SJSA1 (cell line): ENCODE measurements around the gene TPMT. TPM values are rescaled to one million over a fixed set of nuclear protein-coding genes. Genes with fewer than 3 reads are reported as not detected.

Experiments used
- DNase-seq, 2 experiments: peaks; one replicate each; pipeline ENCODE4 v3.0.0-alpha.2; 2015 to 2020; ENCODE audit warnings: low spot score in 2 of 2, low read depth in 1 of 2
- H3K27ac ChIP-seq: fragments of 250-450 bp; sonication (Bioruptor Pico); 2 replicates; pipeline ENCODE4 v1.5.1; 2020; ENCODE audit warnings: mild to moderate bottlenecking, moderate library complexity
- H3K27me3 ChIP-seq: fragments of 250-450 bp; sonication (Bioruptor Pico); replicated peaks from 2 replicates; pipeline ENCODE4 v1.5.1; 2020; ENCODE audit warnings: mild to moderate bottlenecking, moderate library complexity
- H3K36me3 ChIP-seq: fragments of 250-450 bp; sonication (Bioruptor Pico); 2 replicates; pipeline ENCODE4 v1.5.1; 2020; ENCODE audit warnings: mild to moderate bottlenecking
- H3K4me1 ChIP-seq: fragments of 250-450 bp; sonication (Bioruptor Pico); replicated peaks from 2 replicates; pipeline ENCODE4 v1.6.1; 2021; ENCODE audit warnings: mild to moderate bottlenecking
- H3K4me3 ChIP-seq: fragments of 250-450 bp; sonication (Bioruptor Pico); 2 replicates; pipeline ENCODE4 v1.5.1; 2020; ENCODE audit warnings: mild to moderate bottlenecking
- H3K9me3 ChIP-seq: fragments of 250-450 bp; sonication (Bioruptor Pico); replicated peaks from 2 replicates; pipeline ENCODE4 v1.5.1; 2020; ENCODE audit warnings: mild to moderate bottlenecking
- total RNA-seq: library from RNA; depleted of rRNA; stranded (reverse); fragments of >200 nt; shearing (Covaris generic); gene quantifications from 2 replicates; pipeline ENCODE4 v1.2.3, GENCODE V29; 2014; rRNA removed

TPMT gene
- total RNA-seq, 1 experiment from 2014 or later = 26.9 TPM

GRCh38 chr6:18088419-18089296 is 66.2 kb downstream of the TPMT start:
- DNase-seq = no peak

GRCh38 chr6:18087396-18088165 is 67.3 kb downstream of the TPMT start:
- no peak overlapping the region for H3K27ac ChIP-seq
- no peak overlapping the region for H3K4me3 ChIP-seq
- no peaks in the 10 kb centered on the region for H3K36me3 ChIP-seq
- no peak for DNase-seq
- H3K4me1 ChIP-seq = no peaks in the 10 kb centered on the region
- H3K27me3 ChIP-seq = no peaks in the 10 kb centered on the region
- H3K9me3 ChIP-seq = no peaks in the 10 kb centered on the region

More at GRCh38 chr6:18088419-18089296, 66.2 kb downstream of the TPMT start:
- H3K36me3 ChIP-seq = no peaks in the 10 kb centered on the region
- H3K27me3 ChIP-seq = no peaks in the 10 kb centered on the region
- no peaks in the 10 kb centered on the region for H3K4me1 ChIP-seq
- no peaks in the 10 kb centered on the region for H3K9me3 ChIP-seq
- no peak overlapping the region for H3K4me3 ChIP-seq
- no peak overlapping the region for H3K27ac ChIP-seq

GRCh38 chr6:18081025-18081668 is 73.7 kb downstream of the TPMT start:
- Histone ChIP-seq H3K4me1 (no peaks in the 10 kb centered on the region), H3K4me3 (no peak overlapping the region), H3K27ac (no peak overlapping the region), H3K27me3 (no peaks in the 10 kb centered on the region), H3K9me3 (no peaks in the 10 kb centered on the region), H3K36me3 (no peaks in the 10 kb centered on the region)
- DNase-seq = no peak

- Histone ChIP-seq H3K27me3 (no peaks in the 10 kb centered on the region), H3K36me3 (no peaks in the 10 kb centered on the region), H3K9me3 (0 out of 2 replicates have a peak, but pooled peaks cover 2% of the 10 kb centered on the region), H3K4me3 (no peak overlapping the region), H3K4me1 (no peaks in the 10 kb centered on the region), H3K27ac (no peak overlapping the region)
- DNase-seq = no peak
Measured at GRCh38 chr6:18080544-18080943, 74.3 kb downstream of the TPMT start.

- H3K36me3 ChIP-seq = no peaks in the 10 kb centered on the region
- H3K27ac ChIP-seq = no peak overlapping the region
- no peaks in the 10 kb centered on the region for H3K4me1 ChIP-seq
- no peak for DNase-seq
- no peak overlapping the region for H3K4me3 ChIP-seq
- H3K27me3 ChIP-seq = no peaks in the 10 kb centered on the region
- peaks cover 10% of the 10 kb centered on the region; the same call in 1 of the 2 replicates for H3K9me3 ChIP-seq
Measured at GRCh38 chr6:18078866-18079265, 76.0 kb downstream of the TPMT start.

Other genes with a start within 250 kb of the TPMT start
- 31.5 and 52.7 TPM in 2 replicates for gene KIF13A, start 167.4 kb downstream of the TPMT start, total RNA-seq
- 1.3 and 4.6 TPM in 2 replicates for gene NHLRC1, start 32.4 kb downstream of the TPMT start, total RNA-seq
- gene KDM1B, start 345 bp upstream of the TPMT start, total RNA-seq = 14.9 and 18.8 TPM in 2 replicates
- gene DEK, start 109.5 kb upstream of the TPMT start, total RNA-seq = 354 and 542 TPM in 2 replicates
- gene RNF144B, start 232.3 kb upstream of the TPMT start, total RNA-seq = 5.1 and 8.1 TPM in 2 replicates